Measurements from ENCODE around the gene SYCP2. TPM values are rescaled to one million over a fixed set of nuclear protein-coding genes. Genes with fewer than 3 reads are reported as not detected.

The SYCP2 gene
- total and polyA plus RNA-seq, 2 of the 8 experiments (the other 6 are each of a cell fraction or from before 2014, with no cell fraction given) = 0.02 to 0.50 TPM

- FAIRE-seq (no peak), DNase-seq (ENCODE audit: low read depth in 1 of 2, low spot score in 2 of 2) (no peak)
- H2AK5ac ChIP-seq (ENCODE audit: low read depth, low read length) = no peak overlapping the region
- no peak overlapping the region for H4K8ac ChIP-seq (ENCODE audit: extremely low read depth, insufficient read depth, low read length)
- H3K4me3 ChIP-seq (ENCODE audit: extremely low read depth in 1 of 4, insufficient read depth in 2 of 4, low read depth in 3 of 4, low read length in 4 of 4) = no peak overlapping the region
- H3K18ac ChIP-seq (ENCODE audit: extremely low read depth, low read length) = no peak overlapping the region
- no peak overlapping the region for H2AFZ ChIP-seq (ENCODE audit: low read length)
- CTCF ChIA-PET (ENCODE audit: partially characterized antibody) = interaction anchor here (0.8 to 4.8 kb wide), 13 partner anchors 9 to 504 kb away, joined by 3 to 19 read pairs (median 6); partner anchors contain the start of genes CDH26, FAM217B and PPP1R3D
- H3K79me1 ChIP-seq (ENCODE audit: low read depth, low read length) = no peaks in the 10 kb centered on the region
- no peaks in the 10 kb centered on the region for H3K4me1 ChIP-seq (replicated peaks in 1 of 4; ENCODE audit: control insufficient read depth in 3 of 4, insufficient read depth in 4 of 4, low read length in 3 of 4)
- no peak overlapping the region for H4K91ac ChIP-seq (replicated peaks; ENCODE audit: insufficient read length, low read length)
- H4K5ac ChIP-seq (ENCODE audit: insufficient read length, low read depth, low read length) = no peak overlapping the region
- no peak overlapping the region for H3K9ac ChIP-seq (replicated peaks in 1 of 4; ENCODE audit: extremely low read depth in 1 of 4, low read depth in 3 of 4, low read length in 3 of 4)
- 95% methylated on average over 6 of the region's 6 CpGs; no CpG with 5 or more reads in 1 of the 2 experiments for WGBS, 2 experiments (ENCODE audit: extremely low coverage in 1 of 2, insufficient coverage in 1 of 2, insufficient read length in 1 of 2, insufficient replicate concordance in 2 of 2, low coverage in 1 of 2, low lambda C conversion rate in 2 of 2, missing lambda C conversion rate in 1 of 2)
- POLR2A ChIA-PET (ENCODE audit: partially characterized antibody) = interaction anchor here (1.0 kb wide), 1 partner anchor 10 kb away, joined by 3 read pairs; the partner anchor contains the start of genes FAM217B and PPP1R3D
- H3K23ac ChIP-seq (ENCODE audit: insufficient read length) = no peak overlapping the region
- H3K9me3 ChIP-seq (ENCODE audit: insufficient read depth in 2 of 2, low read depth in 1 of 2, low read length in 1 of 2) = no peaks in the 10 kb centered on the region
- H3K27ac ChIP-seq (ENCODE audit: low read depth, low read length) = no peak overlapping the region
- H2BK12ac ChIP-seq (ENCODE audit: low read depth, low read length) = no peak overlapping the region
- no peak overlapping the region for H3K14ac ChIP-seq (ENCODE audit: insufficient read length)
- no peaks in the 10 kb centered on the region for H3K23me2 ChIP-seq (ENCODE audit: low read depth, low read length)
- no peak overlapping the region for H2BK5ac ChIP-seq (ENCODE audit: low read depth, low read length)
- no peak overlapping the region for H3K4me2 ChIP-seq (ENCODE audit: insufficient read depth in 1 of 2, low read depth in 2 of 2, low read length in 2 of 2)
- H3K79me2 ChIP-seq (ENCODE audit: control insufficient read depth in 1 of 2, insufficient read depth in 2 of 2, low read length in 2 of 2) = 0 out of 4 replicates have a peak, but pooled peaks cover 0 to 3% of the 10 kb centered on the region in 2 experiments
- no peak overlapping the region for H2BK20ac ChIP-seq (ENCODE audit: low read length)
- no peak overlapping the region for H3K4ac ChIP-seq (replicated peaks; ENCODE audit: insufficient read length, low read depth, low read length)
- H2BK15ac ChIP-seq (ENCODE audit: low read length) = no peak overlapping the region
- H2BK120ac ChIP-seq (replicated peaks; ENCODE audit: low read depth, low read length) = no peak overlapping the region
- H3K36me3 ChIP-seq (ENCODE audit: control insufficient read depth in 2 of 4, insufficient read depth in 4 of 4, low read length in 3 of 4) = peaks cover 0 to under 1% (median 0%) of the 10 kb centered on the region in 4 experiments; a peak in 1 of 8 replicates
- TF ChIP-seq TBP (IDR thresholded peaks at IDR 0.05; ENCODE audit: low read depth, low read length) (no peak), TCF12 (IDR thresholded peaks at IDR 0.05; ENCODE audit: low read depth, low read length) (no peak), JUND (IDR thresholded peaks at IDR 0.05; ENCODE audit: low read length) (no peak), BCL11A (IDR thresholded peaks at IDR 0.05; ENCODE audit: low read depth in 2 of 2, low read length in 2 of 2) (no peak), TAF7 (optimal IDR thresholded peaks at IDR 0.05; ENCODE audit: borderline replicate concordance, low read depth, low read length) (no peak), BACH1 (IDR thresholded peaks at IDR 0.05; ENCODE audit: low read length) (no peak)
- no peaks in the 10 kb centered on the region for H3K27me3 ChIP-seq (replicated peaks in 1 of 4; ENCODE audit: control insufficient read depth in 3 of 4, extremely low read depth in 1 of 4, insufficient read depth in 3 of 4, low read length in 3 of 4)
- H3K56ac ChIP-seq (replicated peaks; ENCODE audit: insufficient read length, low read depth, low read length) = no peak overlapping the region
- H4K20me1 ChIP-seq (replicated peaks in 1 of 2; ENCODE audit: control insufficient read depth in 1 of 2, insufficient read depth in 2 of 2, low read length in 2 of 2) = peaks cover 0 to 2% of the 10 kb centered on the region in 2 experiments
Observed at GRCh38 chr20:59949911-59950310, 16.5 kb upstream of the SYCP2 start.

Measured in H1 (cell line).